DOHH2 (cell line): ENCODE measurements around the gene PTBP3.

Source experiments
- H3F3A ChIP-seq: fragments of 200-600 bp; sonication (generic), shearing (Covaris generic); 2 replicates; pipeline ENCODE4 v1.6.0; 2016; ENCODE audit warnings: antibody characterized with exemption, mild to moderate bottlenecking; ENCODE audit not compliant: control insufficient read depth, insufficient read depth
- H3K27ac ChIP-seq: fragments of 200-600 bp; sonication (generic); 2 replicates; pipeline ENCODE4 v1.5.1; 2014; ENCODE audit warnings: low read depth, mild to moderate bottlenecking, low read length, moderate library complexity
- H3K27me3 ChIP-seq: fragments of 200-600 bp; sonication (generic); 2 replicates; pipeline ENCODE4 v1.6.1; 2014; ENCODE audit warnings: mild to moderate bottlenecking, low read length, mixed read lengths; ENCODE audit not compliant: control insufficient read depth
- H3K36me3 ChIP-seq: fragments of 200-600 bp; sonication (generic); 2 replicates; pipeline ENCODE4 v1.6.1; 2014; ENCODE audit warnings: mild to moderate bottlenecking, low read length, moderate library complexity, mixed read lengths; ENCODE audit not compliant: control insufficient read depth
- H3K4me1 ChIP-seq: fragments of 200-600 bp; sonication (generic); 2 replicates; pipeline ENCODE4 v1.6.1; 2014; ENCODE audit warnings: mild to moderate bottlenecking, low read length, mixed read lengths; ENCODE audit not compliant: control insufficient read depth
- H3K4me2 ChIP-seq: fragments of 200-600 bp; sonication (generic); 2 replicates; pipeline ENCODE4 v1.6.0; 2014; ENCODE audit warnings: mild to moderate bottlenecking, low read length, moderate library complexity
- H3K4me3 ChIP-seq: fragments of 200-600 bp; sonication (generic); 2 replicates; pipeline ENCODE4 v1.5.1; 2014; ENCODE audit warnings: mild to moderate bottlenecking, low read length, mixed read lengths
- H3K79me2 ChIP-seq: fragments of 200-600 bp; sonication (generic); 2 replicates; pipeline ENCODE4 v1.6.1; 2014; ENCODE audit warnings: mild to moderate bottlenecking, low read length, mixed read lengths; ENCODE audit not compliant: control insufficient read depth
- H3K9me2 ChIP-seq: fragments of 200-600 bp; sonication (generic); replicated peaks from 2 replicates; pipeline ENCODE4 v1.6.1; 2014; ENCODE audit warnings: mild to moderate bottlenecking, low read length, mixed read lengths; ENCODE audit not compliant: control insufficient read depth
- H3K9me3 ChIP-seq: fragments of 200-600 bp; sonication (generic); 2 replicates; pipeline ENCODE4 v1.6.1; 2014; ENCODE audit warnings: antibody characterized with exemption, low read length, mixed read lengths; ENCODE audit not compliant: control insufficient read depth, insufficient read depth
- H4K20me1 ChIP-seq: fragments of 200-600 bp; sonication (generic); 2 replicates; pipeline ENCODE4 v1.6.0; 2014; ENCODE audit warnings: low read depth, mild to moderate bottlenecking, antibody characterized with exemption, low read length, moderate library complexity; ENCODE audit not compliant: control insufficient read depth, insufficient read depth
- EZH2phosphoT487 ChIP-seq: fragments of 200-600 bp; sonication (generic); IDR thresholded peaks from 2 replicates; pipeline ENCODE4 v1.6.1; 2017; ENCODE audit warnings: borderline replicate concordance, mild to moderate bottlenecking, antibody characterized with exemption, low read length, moderate library complexity, mixed read lengths
- TF ChIP-seq, protein P1 (sequence below): fragments of 200-600 bp; sonication (generic); IDR thresholded peaks from one replicate; pipeline ENCODE4 v1.5.1; 2014; ENCODE audit warnings: antibody characterized with exemption, mild to moderate bottlenecking, low read depth, low read length; ENCODE audit not compliant: poor library complexity, severe bottlenecking

The PTBP3 gene

DNA sequence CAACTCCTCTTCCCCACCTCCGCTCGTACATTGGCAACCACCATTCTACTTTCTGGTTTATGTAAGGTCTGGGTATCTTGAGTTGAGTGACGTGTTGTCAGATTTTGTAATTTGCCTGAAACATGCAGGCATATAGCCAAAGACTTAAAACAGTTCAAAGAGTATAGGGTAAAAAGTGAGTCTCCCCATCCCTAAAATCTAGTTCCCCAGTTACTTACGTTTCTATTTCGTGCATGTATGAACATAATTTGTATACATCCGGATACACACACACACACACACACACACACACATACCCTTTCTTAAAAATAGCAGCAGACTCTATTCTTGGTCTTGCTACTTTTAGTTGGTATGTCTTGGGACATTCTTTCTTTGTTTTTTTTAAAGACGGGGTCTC lies 47.4 kb upstream of the PTBP3 start:
- H3K9me2 ChIP-seq, result no peaks in the 10 kb centered on the region
- H3K4me1 ChIP-seq, result peaks cover 64% of the 10 kb centered on the region
- H3K4me3 ChIP-seq, result peak overlapping the region; percentile 81
- H3K4me2 ChIP-seq, result peak overlapping the region; percentile 92
- H3K36me3 ChIP-seq, result peaks cover 3% of the 10 kb centered on the region; the same call in 1 of the 2 replicates
- peak overlapping the region; percentile 55 for H3K27ac ChIP-seq
- no peaks in the 10 kb centered on the region for H4K20me1 ChIP-seq
- H3K79me2 ChIP-seq, result peaks cover 38% of the 10 kb centered on the region
- TF ChIP-seq EZH2phosphoT487, result no peak
- TF ChIP-seq, protein P1, sequence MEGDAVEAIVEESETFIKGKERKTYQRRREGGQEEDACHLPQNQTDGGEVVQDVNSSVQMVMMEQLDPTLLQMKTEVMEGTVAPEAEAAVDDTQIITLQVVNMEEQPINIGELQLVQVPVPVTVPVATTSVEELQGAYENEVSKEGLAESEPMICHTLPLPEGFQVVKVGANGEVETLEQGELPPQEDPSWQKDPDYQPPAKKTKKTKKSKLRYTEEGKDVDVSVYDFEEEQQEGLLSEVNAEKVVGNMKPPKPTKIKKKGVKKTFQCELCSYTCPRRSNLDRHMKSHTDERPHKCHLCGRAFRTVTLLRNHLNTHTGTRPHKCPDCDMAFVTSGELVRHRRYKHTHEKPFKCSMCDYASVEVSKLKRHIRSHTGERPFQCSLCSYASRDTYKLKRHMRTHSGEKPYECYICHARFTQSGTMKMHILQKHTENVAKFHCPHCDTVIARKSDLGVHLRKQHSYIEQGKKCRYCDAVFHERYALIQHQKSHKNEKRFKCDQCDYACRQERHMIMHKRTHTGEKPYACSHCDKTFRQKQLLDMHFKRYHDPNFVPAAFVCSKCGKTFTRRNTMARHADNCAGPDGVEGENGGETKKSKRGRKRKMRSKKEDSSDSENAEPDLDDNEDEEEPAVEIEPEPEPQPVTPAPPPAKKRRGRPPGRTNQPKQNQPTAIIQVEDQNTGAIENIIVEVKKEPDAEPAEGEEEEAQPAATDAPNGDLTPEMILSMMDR, result no peak
- H3F3A ChIP-seq, result peaks cover 14% of the 10 kb centered on the region
- H3K27me3 ChIP-seq, result no peaks in the 10 kb centered on the region
- H3K9me3 ChIP-seq, result no peaks in the 10 kb centered on the region

GRCh38 chr9:112380102-112380824 lies 46.8 kb upstream of the PTBP3 start, which contains the start of gene HSDL2:
Gene HSDL2 (plus strand): TSS chr9:112380108. CDS start chr9:112380164, 56 bp downstream.
- H3K36me3 ChIP-seq, result peaks cover 3% of the 10 kb centered on the region; the same call in 1 of the 2 replicates
- H4K20me1 ChIP-seq, result no peaks in the 10 kb centered on the region
- H3K4me2 ChIP-seq, result peak within 1 kb of the TSS; percentile 97
- H3K4me1 ChIP-seq, result peaks cover 64% of the 10 kb centered on the region
- TF ChIP-seq, protein P1, result no peak
- TF ChIP-seq EZH2phosphoT487, result no peak
- peak within 1 kb of the TSS; percentile 55 for H3K27ac ChIP-seq
- H3K9me3 ChIP-seq, result no peaks in the 10 kb centered on the region
- no peaks in the 10 kb centered on the region for H3K9me2 ChIP-seq
- peaks cover 14% of the 10 kb centered on the region for H3F3A ChIP-seq
- H3K79me2 ChIP-seq, result peaks cover 38% of the 10 kb centered on the region
- peak within 1 kb of the TSS; percentile 81 for H3K4me3 ChIP-seq
- no peaks in the 10 kb centered on the region for H3K27me3 ChIP-seq

- Histone ChIP-seq H3K4me1 (peaks cover 58% of the 10 kb centered on the region), H3K27me3 (no peaks in the 10 kb centered on the region), H3K4me2 (peak overlapping the region; percentile 97), H4K20me1 (no peaks in the 10 kb centered on the region), H3F3A (peaks cover 14% of the 10 kb centered on the region), H3K9me2 (no peaks in the 10 kb centered on the region), H3K36me3 (peaks cover 3% of the 10 kb centered on the region; the same call in 1 of the 2 replicates), H3K4me3 (peak overlapping the region; percentile 81), H3K27ac (peak overlapping the region; percentile 46), H3K9me3 (no peaks in the 10 kb centered on the region), H3K79me2 (peaks cover 34% of the 10 kb centered on the region)
- TF ChIP-seq EZH2phosphoT487, result no peak
- TF ChIP-seq, protein P1, result no peak
Observed at GRCh38 chr9:112379177-112380101, 46.0 kb upstream of the PTBP3 start.
